ENCODE results near the gene SYT15.

DNA sequence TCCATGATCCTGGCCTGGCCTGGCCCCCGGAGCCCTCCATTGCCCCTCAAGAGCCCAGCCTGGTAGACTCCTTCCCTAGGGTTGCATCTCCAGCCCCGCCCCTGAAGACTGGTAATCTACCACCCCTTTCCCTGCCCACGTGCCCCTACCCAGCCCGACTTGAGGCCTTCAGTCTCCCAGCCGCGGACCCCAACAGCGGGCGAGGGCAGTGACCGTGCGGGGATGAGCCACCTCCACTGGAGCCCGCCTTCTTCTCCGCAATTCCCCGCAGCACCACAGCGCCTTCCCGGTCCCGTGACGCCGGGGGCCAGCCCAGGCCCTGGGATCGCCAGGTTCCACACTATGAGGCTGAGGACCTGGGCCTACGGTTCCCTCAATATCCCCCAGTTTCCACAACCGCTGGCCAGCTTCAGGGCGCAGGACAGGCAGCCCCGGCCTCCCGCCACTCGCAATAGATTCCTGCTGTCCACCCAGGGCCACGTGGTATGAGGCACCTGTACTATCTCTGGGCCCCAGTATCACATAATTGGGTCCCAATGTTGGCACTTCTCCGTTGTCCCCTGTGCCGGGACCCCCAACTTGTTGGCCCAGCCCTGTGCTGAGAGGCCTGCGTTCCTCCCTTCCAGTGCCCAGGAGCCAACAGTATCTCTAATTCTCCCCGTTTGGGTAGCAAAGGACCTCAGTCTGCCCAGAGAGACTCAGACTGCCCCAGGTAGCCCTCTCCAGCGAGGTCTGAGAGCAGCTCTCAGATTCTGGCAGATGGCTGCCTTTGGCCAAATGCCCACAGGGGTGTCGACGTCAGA lies 21.4 kb upstream of the SYT15 start:
- TF ChIP-seq, protein P1, sequence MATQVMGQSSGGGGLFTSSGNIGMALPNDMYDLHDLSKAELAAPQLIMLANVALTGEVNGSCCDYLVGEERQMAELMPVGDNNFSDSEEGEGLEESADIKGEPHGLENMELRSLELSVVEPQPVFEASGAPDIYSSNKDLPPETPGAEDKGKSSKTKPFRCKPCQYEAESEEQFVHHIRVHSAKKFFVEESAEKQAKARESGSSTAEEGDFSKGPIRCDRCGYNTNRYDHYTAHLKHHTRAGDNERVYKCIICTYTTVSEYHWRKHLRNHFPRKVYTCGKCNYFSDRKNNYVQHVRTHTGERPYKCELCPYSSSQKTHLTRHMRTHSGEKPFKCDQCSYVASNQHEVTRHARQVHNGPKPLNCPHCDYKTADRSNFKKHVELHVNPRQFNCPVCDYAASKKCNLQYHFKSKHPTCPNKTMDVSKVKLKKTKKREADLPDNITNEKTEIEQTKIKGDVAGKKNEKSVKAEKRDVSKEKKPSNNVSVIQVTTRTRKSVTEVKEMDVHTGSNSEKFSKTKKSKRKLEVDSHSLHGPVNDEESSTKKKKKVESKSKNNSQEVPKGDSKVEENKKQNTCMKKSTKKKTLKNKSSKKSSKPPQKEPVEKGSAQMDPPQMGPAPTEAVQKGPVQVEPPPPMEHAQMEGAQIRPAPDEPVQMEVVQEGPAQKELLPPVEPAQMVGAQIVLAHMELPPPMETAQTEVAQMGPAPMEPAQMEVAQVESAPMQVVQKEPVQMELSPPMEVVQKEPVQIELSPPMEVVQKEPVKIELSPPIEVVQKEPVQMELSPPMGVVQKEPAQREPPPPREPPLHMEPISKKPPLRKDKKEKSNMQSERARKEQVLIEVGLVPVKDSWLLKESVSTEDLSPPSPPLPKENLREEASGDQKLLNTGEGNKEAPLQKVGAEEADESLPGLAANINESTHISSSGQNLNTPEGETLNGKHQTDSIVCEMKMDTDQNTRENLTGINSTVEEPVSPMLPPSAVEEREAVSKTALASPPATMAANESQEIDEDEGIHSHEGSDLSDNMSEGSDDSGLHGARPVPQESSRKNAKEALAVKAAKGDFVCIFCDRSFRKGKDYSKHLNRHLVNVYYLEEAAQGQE (IDR thresholded peaks at IDR 0.05; ENCODE audit: insufficient replicate concordance, low read depth) = no peak
- TF ChIP-seq, protein P2, sequence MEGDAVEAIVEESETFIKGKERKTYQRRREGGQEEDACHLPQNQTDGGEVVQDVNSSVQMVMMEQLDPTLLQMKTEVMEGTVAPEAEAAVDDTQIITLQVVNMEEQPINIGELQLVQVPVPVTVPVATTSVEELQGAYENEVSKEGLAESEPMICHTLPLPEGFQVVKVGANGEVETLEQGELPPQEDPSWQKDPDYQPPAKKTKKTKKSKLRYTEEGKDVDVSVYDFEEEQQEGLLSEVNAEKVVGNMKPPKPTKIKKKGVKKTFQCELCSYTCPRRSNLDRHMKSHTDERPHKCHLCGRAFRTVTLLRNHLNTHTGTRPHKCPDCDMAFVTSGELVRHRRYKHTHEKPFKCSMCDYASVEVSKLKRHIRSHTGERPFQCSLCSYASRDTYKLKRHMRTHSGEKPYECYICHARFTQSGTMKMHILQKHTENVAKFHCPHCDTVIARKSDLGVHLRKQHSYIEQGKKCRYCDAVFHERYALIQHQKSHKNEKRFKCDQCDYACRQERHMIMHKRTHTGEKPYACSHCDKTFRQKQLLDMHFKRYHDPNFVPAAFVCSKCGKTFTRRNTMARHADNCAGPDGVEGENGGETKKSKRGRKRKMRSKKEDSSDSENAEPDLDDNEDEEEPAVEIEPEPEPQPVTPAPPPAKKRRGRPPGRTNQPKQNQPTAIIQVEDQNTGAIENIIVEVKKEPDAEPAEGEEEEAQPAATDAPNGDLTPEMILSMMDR (IDR thresholded peaks at IDR 0.05; ENCODE audit: insufficient read depth, low read length) = no peak
- TF ChIP-seq SPI1 (IDR thresholded peaks at IDR 0.05; ENCODE audit: borderline replicate concordance, low read depth) = no peak

Data from HL-60 (cell line).